HG03045 (cell line): ENCODE results near the gene CNNM3.

Experiments used
- ATAC-seq: cut with Tn5 transposase; IDR thresholded peaks from one replicate; pipeline ENCODE4 v1.9.1; 2021; ENCODE audit warnings: mild to moderate bottlenecking, moderate library complexity; ENCODE audit not compliant: unreplicated experiment

CNNM3 gene

GRCh38 chr2:96816836-96817702 lies 1.0 kb downstream of the CNNM3 start:
- ATAC-seq, result no peak

- ATAC-seq, result no peak
These were observed 1.8 kb downstream of the CNNM3 start for GRCh38 chr2:96817882-96818281.

- no peak for ATAC-seq
These were observed 3.2 kb downstream of the CNNM3 start for GRCh38 chr2:96819128-96819875.

GRCh38 chr2:96819876-96820511 lies 3.9 kb downstream of the CNNM3 start:
- no peak for ATAC-seq

GRCh38 chr2:96821113-96821675 lies 5.1 kb downstream of the CNNM3 start:
- ATAC-seq, result no peak

GRCh38 chr2:96822786-96823185 lies 6.7 kb downstream of the CNNM3 start:
- ATAC-seq, result no peak

- ATAC-seq, result no peak
These were observed 7.1 kb downstream of the CNNM3 start for GRCh38 chr2:96823198-96823597.

- ATAC-seq, result no peak
These were observed 8.2 kb downstream of the CNNM3 start for GRCh38 chr2:96824079-96824870.

- ATAC-seq, result no peak
These were observed 9.0 kb downstream of the CNNM3 start for GRCh38 chr2:96825057-96825456.

GRCh38 chr2:96826546-96827278 lies 10.6 kb downstream of the CNNM3 start:
- ATAC-seq, result no peak

GRCh38 chr2:96828436-96828835 lies 12.4 kb downstream of the CNNM3 start:
- no peak for ATAC-seq

- ATAC-seq, result no peak
These were observed 12.8 kb downstream of the CNNM3 start for GRCh38 chr2:96828874-96829273.

GRCh38 chr2:96830044-96830562 lies 14.0 kb downstream of the CNNM3 start:
- no peak for ATAC-seq

GRCh38 chr2:96831679-96832078 lies 15.6 kb downstream of the CNNM3 start:
- no peak for ATAC-seq

GRCh38 chr2:96832408-96832753 lies 16.3 kb downstream of the CNNM3 start:
- no peak for ATAC-seq

- ATAC-seq, result no peak
These were observed 16.9 kb downstream of the CNNM3 start for GRCh38 chr2:96832754-96833507.

GRCh38 chr2:96835830-96836229 lies 19.8 kb downstream of the CNNM3 start:
- ATAC-seq, result no peak

GRCh38 chr2:96837575-96837974 lies 21.5 kb downstream of the CNNM3 start:
- no peak for ATAC-seq
